ENCODE measurements around the gene NUAK1. TPM values are rescaled to one million over a fixed set of nuclear protein-coding genes. Genes with fewer than 3 reads are reported as not detected.

Gene NUAK1
- total RNA-seq, 1 donor from 2014 or later: not detected

DNA sequence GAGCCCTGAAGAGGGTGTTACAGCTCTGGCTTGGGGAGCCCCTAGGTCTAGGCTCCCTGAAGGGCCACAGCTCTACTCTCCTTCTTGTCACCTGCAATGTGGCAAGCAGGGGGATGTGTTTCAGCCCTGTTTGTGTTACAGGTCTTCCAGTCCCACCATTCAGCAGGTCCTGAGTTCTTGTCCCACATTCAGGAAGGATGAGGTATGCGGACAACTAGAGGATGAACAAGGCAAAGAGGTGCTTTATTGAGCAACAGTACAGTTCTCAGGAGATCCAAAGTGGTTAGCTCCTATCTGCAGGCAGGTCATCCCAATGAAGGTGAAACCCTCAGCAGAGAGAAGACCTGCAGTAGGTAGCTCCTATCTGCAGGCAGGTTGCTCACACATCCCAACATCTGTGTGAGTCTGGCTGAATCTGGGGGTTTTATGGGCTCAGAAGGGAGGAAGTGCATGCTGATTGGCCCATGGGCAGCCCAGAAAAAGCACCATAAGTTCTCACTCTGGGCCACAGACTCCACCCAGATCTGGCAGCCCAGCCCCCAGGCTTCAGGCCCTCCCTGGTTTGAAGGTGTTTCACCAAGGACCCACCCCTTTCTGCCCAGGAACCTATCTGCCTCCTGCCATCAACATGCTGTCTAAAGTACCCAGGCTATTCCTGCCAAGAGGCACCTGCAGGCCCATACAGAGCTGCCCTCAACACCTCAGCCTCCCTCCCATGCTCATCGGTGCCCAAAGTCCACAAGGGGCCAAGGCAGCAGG, 98.9 kb downstream of the NUAK1 start:
- no peak for DNase-seq (ENCODE audit: low spot score)
- intact Hi-C loops (cut with micrococcal nuclease): no loop called here
- no peaks in the 10 kb centered on the region for H3K27me3 Mint-ChIP-seq (ENCODE audit: insufficient read depth)
- no peak overlapping the region for H3K27ac Mint-ChIP-seq
- H3K4me3 Mint-ChIP-seq: no peak overlapping the region
- no peaks in the 10 kb centered on the region for H3K36me3 Mint-ChIP-seq (ENCODE audit: low read depth)
- H3K4me1 Mint-ChIP-seq (ENCODE audit: low read depth): no peaks in the 10 kb centered on the region
- H3K9me3 Mint-ChIP-seq: no peaks in the 10 kb centered on the region

DNA sequence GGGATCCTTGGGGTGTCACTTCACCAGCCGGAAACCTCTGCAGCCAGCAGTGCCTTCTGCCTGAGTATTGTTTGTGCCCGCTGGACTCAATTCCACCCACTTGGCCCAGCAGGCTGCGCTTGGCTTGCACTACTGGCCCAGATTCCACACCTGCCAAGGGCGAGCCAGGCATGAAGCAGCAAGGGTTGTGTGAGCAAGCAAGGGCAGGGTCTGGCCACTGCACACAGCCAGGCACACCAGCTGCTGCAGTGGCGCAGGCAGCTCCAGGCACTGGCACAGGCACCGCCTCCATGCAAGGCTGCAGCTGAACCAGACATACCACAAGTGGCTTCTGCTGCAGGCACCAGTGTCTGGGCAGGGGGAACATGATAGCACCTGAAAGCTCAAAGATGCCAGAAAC, 99.5 kb downstream of the NUAK1 start:
- Mint-ChIP-seq H3K4me1 (ENCODE audit: low read depth) (no peaks in the 10 kb centered on the region), H3K36me3 (ENCODE audit: low read depth) (no peaks in the 10 kb centered on the region), H3K27me3 (ENCODE audit: insufficient read depth) (no peaks in the 10 kb centered on the region), H3K4me3 (no peak overlapping the region), H3K27ac (no peak overlapping the region), H3K9me3 (no peaks in the 10 kb centered on the region)
- intact Hi-C loops (cut with micrococcal nuclease): no loop called here
- no peak for DNase-seq (ENCODE audit: low spot score)

DNA sequence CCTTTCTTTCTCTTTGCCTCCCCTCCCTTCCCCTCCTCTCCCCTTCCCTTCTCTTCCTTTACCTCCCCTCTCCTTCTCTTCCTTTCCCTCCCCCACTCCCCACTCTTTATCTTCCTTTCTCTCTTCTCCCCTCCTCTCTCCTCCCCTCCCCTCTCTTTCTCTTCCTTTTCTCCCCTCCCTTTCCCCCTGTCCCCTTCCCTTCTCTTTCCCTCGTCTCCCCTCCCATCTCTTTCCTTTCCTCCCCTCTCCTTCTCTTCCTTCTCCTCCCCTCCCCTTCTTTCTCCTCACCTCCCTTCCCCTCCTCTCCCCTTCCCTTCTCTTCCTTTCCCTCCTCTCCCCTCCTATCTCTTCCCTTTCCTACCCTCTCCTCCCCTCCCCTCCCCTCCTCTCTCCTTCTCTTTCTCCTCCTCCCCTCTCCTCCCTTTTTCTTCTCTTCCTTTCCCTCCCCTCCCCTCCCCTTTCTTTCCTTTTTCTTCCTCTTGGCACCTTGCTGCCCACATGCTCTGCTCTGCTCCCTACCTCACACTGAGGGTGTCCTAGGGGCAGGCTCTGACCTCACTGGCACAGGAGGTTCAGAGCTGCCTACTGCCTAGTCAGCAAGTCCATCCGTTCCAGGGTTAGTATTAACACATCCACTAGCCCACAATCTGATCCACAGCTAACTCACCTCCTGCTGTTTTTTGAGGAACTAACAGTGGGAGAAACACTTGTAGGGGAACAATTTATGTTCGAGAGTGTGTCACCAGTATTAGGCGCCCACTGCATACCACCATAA, 101.0 kb downstream of the NUAK1 start:
- H3K27me3 Mint-ChIP-seq (ENCODE audit: insufficient read depth): peaks cover 3% of the 10 kb centered on the region
- no peaks in the 10 kb centered on the region for H3K4me1 Mint-ChIP-seq (ENCODE audit: low read depth)
- no peak overlapping the region for H3K4me3 Mint-ChIP-seq
- H3K9me3 Mint-ChIP-seq: no peaks in the 10 kb centered on the region
- H3K36me3 Mint-ChIP-seq (ENCODE audit: low read depth): no peaks in the 10 kb centered on the region
- no peak overlapping the region for H3K27ac Mint-ChIP-seq
- intact Hi-C loops (cut with micrococcal nuclease): no loop called here
- no peak for DNase-seq (ENCODE audit: low spot score)

DNA sequence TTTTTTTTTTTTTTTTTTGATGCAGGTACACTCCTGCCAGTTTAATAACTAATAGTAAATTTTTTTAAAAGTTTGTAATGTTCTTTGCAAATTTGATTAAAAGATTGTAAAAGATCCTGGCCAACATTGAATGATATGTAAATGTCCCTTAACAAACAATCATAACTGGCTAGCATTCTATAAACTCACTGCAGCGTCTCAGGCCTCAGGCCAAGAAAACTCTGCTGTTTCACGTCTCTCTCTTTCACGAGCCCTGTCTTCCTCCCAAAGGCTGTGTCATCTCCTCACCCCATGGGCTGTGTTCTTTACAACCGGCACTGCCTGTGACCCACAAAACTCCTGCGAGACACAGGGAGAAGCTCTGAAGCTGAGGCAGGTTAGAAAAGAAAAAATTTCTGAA, 103.3 kb downstream of the NUAK1 start:
- no peak for DNase-seq (ENCODE audit: low spot score)
- peaks cover 3% of the 10 kb centered on the region for H3K4me1 Mint-ChIP-seq (ENCODE audit: low read depth)
- no peaks in the 10 kb centered on the region for H3K36me3 Mint-ChIP-seq (ENCODE audit: low read depth)
- H3K9me3 Mint-ChIP-seq: no peaks in the 10 kb centered on the region
- H3K27ac Mint-ChIP-seq: no peak overlapping the region
- intact Hi-C loops (cut with micrococcal nuclease): no loop called here
- H3K4me3 Mint-ChIP-seq: no peak overlapping the region
- H3K27me3 Mint-ChIP-seq (ENCODE audit: insufficient read depth): peaks cover 3% of the 10 kb centered on the region

DNA sequence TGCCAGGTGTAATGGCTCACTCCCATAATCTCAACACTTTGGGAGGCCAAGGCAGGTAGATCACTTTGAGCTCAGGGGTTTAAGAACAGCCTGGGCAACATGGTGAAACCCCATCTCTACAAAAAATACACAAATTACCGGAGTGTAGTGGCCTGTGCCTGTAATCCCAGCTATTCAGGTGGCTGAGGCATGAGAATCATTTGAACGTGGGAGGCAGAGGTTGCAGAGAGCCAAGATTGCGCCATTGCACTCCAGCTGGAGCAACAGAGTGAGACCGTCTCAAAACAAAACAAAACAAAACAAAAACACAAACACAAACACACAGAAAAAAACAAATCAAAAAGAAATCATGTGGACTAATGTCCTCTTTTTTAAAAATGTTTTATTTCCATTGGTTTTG, 104.4 kb downstream of the NUAK1 start:
- DNase-seq (ENCODE audit: low spot score): no peak
- intact Hi-C loops (cut with micrococcal nuclease): no loop called here
- no peak overlapping the region for H3K27ac Mint-ChIP-seq
- no peaks in the 10 kb centered on the region for H3K36me3 Mint-ChIP-seq (ENCODE audit: low read depth)
- H3K27me3 Mint-ChIP-seq (ENCODE audit: insufficient read depth): peaks cover 3% of the 10 kb centered on the region
- H3K4me3 Mint-ChIP-seq: no peak overlapping the region
- H3K4me1 Mint-ChIP-seq (ENCODE audit: low read depth): peaks cover 9% of the 10 kb centered on the region
- H3K9me3 Mint-ChIP-seq: no peaks in the 10 kb centered on the region

DNA sequence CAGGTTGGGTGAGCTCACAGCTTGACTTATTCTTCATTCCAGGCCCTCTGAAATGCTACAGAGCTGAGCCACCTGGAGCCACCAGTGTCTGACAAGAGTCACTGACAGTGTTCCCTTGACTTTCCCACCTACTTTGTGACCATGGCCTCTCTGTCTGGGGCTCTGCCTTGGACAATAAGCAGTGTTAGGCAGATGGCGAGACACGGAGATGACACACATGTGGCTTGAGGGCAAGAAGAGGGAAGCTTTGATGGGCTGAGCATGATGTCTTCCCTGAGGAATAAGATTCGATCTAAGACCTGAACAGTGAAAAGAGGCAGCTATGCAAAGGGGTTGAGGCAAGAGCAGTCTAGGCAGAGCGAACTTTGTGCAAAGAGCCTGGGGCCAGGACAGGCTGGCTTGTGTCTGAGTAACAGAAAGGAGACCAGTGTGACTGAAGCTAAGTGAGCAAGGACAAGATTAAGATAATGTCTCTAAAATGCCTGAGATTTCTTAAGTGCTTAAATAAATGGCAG, 105.5 kb downstream of the NUAK1 start:
- DNase-seq (ENCODE audit: low spot score): no peak
- intact Hi-C loops (cut with micrococcal nuclease): no loop called here
- H3K4me3 Mint-ChIP-seq: no peak overlapping the region
- no peaks in the 10 kb centered on the region for H3K9me3 Mint-ChIP-seq
- peaks cover 9% of the 10 kb centered on the region for H3K4me1 Mint-ChIP-seq (ENCODE audit: low read depth)
- no peak overlapping the region for H3K27ac Mint-ChIP-seq
- no peaks in the 10 kb centered on the region for H3K36me3 Mint-ChIP-seq (ENCODE audit: low read depth)
- H3K27me3 Mint-ChIP-seq (ENCODE audit: insufficient read depth): peaks cover 3% of the 10 kb centered on the region

DNA sequence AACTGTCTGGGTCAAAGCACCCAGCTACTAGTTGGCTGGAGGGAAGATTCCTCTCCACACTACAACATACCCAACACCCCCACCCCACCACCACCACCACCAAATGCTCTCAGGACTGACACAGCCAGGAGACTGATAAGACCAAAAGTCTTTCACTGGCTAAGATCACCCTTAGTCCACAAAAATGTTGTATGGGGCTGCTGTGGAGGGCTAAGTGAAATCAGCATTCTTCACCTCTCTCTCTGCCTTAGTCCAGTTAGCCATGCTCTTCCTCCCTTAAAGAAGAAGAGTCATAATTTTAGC, 106.2 kb downstream of the NUAK1 start:
- Mint-ChIP-seq H3K4me1 (ENCODE audit: low read depth) (peaks cover 9% of the 10 kb centered on the region), H3K36me3 (ENCODE audit: low read depth) (no peaks in the 10 kb centered on the region), H3K4me3 (no peak overlapping the region), H3K27me3 (ENCODE audit: insufficient read depth) (peaks cover 3% of the 10 kb centered on the region), H3K9me3 (no peaks in the 10 kb centered on the region), H3K27ac (no peak overlapping the region)
- DNase-seq (ENCODE audit: low spot score): no peak
- intact Hi-C loops (cut with micrococcal nuclease): no loop called here

DNA sequence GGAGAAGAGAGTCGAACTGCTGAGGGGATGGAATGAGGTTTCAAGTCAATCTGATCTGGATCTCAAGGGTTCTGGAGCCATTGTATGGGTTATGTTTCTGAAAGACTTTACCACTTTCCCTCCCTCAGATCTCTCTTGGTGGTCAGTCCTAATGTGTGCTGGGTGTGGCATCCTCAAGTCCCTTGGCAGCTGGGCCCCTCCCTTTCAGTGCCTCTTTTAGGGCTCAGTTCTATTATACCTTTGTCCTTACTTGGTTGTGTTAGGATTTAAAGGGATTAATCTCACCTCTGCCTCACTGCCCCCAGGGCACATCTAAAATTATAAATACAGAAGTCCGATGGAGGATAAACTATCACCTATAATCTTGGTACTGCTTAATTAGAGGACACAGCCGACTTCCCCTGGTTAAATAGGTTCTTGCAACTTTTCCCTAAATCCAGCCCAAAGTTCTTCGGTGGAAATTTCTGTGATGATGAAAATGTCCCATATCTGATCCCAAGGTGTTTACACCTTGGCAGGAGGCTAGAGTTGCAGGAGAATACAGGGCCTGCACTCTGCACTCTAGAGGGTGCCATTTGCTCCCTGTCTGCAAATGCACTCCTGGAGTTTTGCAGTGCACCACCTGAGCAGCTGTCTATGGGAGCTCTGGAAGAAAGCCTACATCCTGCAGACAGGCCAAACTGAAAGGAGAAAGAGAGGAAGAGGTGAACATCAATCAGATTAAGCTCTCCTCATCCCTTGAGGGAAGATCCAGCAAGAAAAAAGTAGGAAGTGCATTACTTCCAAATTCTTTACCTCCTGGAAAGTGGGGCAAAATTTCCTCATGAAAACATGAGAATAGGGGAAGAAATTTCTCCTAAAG, 106.8 kb downstream of the NUAK1 start:
- Mint-ChIP-seq H3K9me3 (no peaks in the 10 kb centered on the region), H3K36me3 (ENCODE audit: low read depth) (no peaks in the 10 kb centered on the region), H3K27me3 (ENCODE audit: insufficient read depth) (peaks cover 3% of the 10 kb centered on the region), H3K27ac (no peak overlapping the region), H3K4me1 (ENCODE audit: low read depth) (peaks cover 9% of the 10 kb centered on the region), H3K4me3 (no peak overlapping the region)
- DNase-seq (ENCODE audit: low spot score): no peak
- intact Hi-C loops (cut with micrococcal nuclease): no loop called here

DNA sequence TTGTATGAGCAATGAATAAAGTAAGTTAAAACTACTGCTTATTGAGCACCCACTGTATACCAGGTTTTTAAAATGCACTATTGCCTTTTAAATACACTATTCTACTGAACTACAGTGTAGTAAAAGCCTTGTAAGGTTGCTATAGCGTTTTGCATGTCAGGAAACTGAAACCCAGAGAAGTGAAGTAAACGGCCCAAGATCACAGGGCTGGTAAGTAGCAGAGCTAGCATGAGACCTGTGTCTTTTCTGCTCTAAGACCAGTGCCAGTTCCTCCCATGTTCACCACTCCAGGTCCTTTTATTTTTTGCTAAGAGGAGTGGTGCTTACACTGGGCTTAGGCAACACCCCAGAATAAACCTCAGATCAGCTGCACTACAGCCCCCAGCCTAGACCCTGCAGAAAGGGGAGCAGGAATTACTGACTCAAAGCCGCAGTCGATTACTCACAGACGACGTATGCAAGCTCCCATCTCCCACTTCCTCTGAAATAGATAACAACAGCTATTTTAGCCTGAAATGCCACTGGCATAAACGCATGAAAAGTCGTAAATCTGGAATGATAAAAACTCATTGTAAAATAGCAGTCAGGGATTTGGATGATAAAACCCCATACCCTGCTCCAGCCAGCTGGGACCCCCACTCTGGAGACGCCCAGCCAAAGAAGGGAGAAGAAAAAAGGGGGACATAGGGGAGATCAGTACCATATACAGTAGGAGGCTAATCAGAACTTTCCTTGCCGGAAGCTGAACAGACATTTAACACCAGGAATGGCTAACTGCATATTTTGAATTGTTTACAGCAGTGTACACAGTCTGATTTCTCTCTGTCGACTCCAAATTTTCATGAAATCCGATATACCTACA, 108.3 kb downstream of the NUAK1 start:
- Mint-ChIP-seq H3K4me3 (no peak overlapping the region), H3K4me1 (ENCODE audit: low read depth) (peaks cover 9% of the 10 kb centered on the region), H3K36me3 (ENCODE audit: low read depth) (no peaks in the 10 kb centered on the region), H3K27ac (peak overlapping the region; percentile 24), H3K9me3 (no peaks in the 10 kb centered on the region), H3K27me3 (ENCODE audit: insufficient read depth) (peaks cover 3% of the 10 kb centered on the region)
- DNase-seq (ENCODE audit: low spot score): no peak
- intact Hi-C loops (cut with micrococcal nuclease): no loop called here

DNA sequence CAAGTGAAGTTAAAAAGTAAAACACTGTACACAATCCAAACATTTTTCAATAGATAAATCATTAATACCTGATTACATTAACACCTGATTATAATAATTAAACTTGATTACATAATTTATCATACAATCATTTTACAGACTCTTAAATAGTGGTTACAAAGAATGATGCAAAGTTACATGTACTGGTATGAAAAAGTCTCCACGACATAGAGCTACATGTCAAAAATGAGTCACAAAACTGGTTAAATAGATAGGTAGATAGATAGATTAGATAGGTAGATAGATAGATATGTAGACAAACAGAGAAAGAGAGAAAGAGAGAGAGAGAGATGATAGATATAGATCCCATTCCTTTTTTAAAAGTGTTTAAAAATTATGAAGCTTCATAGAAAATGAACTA, 109.2 kb downstream of the NUAK1 start:
- Mint-ChIP-seq H3K36me3 (ENCODE audit: low read depth) (no peaks in the 10 kb centered on the region), H3K27me3 (ENCODE audit: insufficient read depth) (peaks cover 3% of the 10 kb centered on the region)

DNA sequence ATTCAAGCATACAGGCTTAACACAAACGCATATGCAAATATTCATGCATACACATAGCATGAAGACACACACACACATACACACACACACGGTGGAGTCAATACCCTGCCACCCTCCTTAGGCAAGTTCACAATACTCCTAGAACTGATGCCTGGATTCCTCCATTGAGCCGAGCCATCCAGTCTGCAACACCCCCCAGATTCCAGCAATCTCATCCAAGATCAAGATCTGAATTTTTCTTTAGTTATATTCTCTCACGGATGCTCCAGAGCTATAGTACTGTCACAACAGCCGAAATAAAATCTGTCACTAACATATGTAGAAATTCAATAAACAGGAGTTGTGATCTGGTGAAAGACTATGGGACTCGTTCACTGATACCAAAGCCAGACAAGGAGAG, 110.8 kb downstream of the NUAK1 start:
- Mint-ChIP-seq H3K27me3 (ENCODE audit: insufficient read depth) (peaks cover 3% of the 10 kb centered on the region), H3K4me3 (no peak overlapping the region), H3K9me3 (no peaks in the 10 kb centered on the region), H3K36me3 (ENCODE audit: low read depth) (no peaks in the 10 kb centered on the region), H3K4me1 (ENCODE audit: low read depth) (peaks cover 9% of the 10 kb centered on the region), H3K27ac (no peak overlapping the region)
- DNase-seq (ENCODE audit: low spot score): no peak
- intact Hi-C loops (cut with micrococcal nuclease): no loop called here

More for the DNA sequence above, 109.2 kb downstream of the NUAK1 start:
- DNase-seq (ENCODE audit: low spot score): no peak
- no peaks in the 10 kb centered on the region for H3K9me3 Mint-ChIP-seq
- peaks cover 9% of the 10 kb centered on the region for H3K4me1 Mint-ChIP-seq (ENCODE audit: low read depth)
- no peak overlapping the region for H3K4me3 Mint-ChIP-seq
- no peak overlapping the region for H3K27ac Mint-ChIP-seq
- intact Hi-C loops (cut with micrococcal nuclease): no loop called here

DNA sequence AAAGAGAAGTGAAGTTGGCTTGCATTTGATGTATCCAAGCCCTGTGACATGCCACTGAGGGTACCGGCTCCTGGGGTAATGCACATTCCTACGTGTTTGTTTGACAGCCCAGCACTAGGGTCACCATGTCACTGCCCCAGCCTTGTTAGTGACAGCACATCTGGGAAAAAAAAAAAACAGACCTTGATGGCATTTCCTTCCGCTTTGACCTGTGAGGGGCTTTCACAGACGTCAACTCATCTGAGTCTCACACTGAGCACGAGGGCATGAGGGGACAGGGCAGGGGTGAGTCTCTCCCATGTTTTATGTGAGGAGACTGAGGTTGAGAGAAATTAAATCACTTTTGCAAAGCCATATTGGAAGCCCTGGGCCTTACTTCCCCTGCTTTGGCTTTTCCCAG, 111.5 kb downstream of the NUAK1 start:
- peaks cover 9% of the 10 kb centered on the region for H3K4me1 Mint-ChIP-seq (ENCODE audit: low read depth)
- H3K9me3 Mint-ChIP-seq: no peaks in the 10 kb centered on the region
- no peaks in the 10 kb centered on the region for H3K36me3 Mint-ChIP-seq (ENCODE audit: low read depth)
- DNase-seq (ENCODE audit: low spot score): no peak
- intact Hi-C loops (cut with micrococcal nuclease): no loop called here
- H3K4me3 Mint-ChIP-seq: no peak overlapping the region
- H3K27ac Mint-ChIP-seq: no peak overlapping the region
- peaks cover 3% of the 10 kb centered on the region for H3K27me3 Mint-ChIP-seq (ENCODE audit: insufficient read depth)

All from activated T-helper 1 cell treated with anti-CD3 and anti-CD28 coated beads, Interleukin-12 subunit alpha, Interleukin-12 subunit beta, Interleukin-2, Interleukin-4 antibody, amounts not matched to agents 30 ng/mL and 10 ng/mL and 1 ng/mL, durations not matched to agents 14 hours and 24 hours and 36 hours (primary cell).